Stimulated activated CD4-positive, alpha-beta T cell treated with anti-CD3 and anti-CD28 coated beads, Interleukin-4, amount 100 ng/mL, for 24 hours (primary cell): ENCODE measurements around the gene SEMA3B.
A peak's percentile ranks its signal among the peaks of the same experiment; 100 is the strongest.
"Not testable (repeated sequence)": the region's sequence is repeated elsewhere in the genome, so short reads cannot be mapped to it uniquely, and the experiment has no call there.

Experiments used
- DNase-seq: peaks from one replicate; pipeline ENCODE4 v3.0.0-alpha.2; 2020

Gene SEMA3B

DNA sequence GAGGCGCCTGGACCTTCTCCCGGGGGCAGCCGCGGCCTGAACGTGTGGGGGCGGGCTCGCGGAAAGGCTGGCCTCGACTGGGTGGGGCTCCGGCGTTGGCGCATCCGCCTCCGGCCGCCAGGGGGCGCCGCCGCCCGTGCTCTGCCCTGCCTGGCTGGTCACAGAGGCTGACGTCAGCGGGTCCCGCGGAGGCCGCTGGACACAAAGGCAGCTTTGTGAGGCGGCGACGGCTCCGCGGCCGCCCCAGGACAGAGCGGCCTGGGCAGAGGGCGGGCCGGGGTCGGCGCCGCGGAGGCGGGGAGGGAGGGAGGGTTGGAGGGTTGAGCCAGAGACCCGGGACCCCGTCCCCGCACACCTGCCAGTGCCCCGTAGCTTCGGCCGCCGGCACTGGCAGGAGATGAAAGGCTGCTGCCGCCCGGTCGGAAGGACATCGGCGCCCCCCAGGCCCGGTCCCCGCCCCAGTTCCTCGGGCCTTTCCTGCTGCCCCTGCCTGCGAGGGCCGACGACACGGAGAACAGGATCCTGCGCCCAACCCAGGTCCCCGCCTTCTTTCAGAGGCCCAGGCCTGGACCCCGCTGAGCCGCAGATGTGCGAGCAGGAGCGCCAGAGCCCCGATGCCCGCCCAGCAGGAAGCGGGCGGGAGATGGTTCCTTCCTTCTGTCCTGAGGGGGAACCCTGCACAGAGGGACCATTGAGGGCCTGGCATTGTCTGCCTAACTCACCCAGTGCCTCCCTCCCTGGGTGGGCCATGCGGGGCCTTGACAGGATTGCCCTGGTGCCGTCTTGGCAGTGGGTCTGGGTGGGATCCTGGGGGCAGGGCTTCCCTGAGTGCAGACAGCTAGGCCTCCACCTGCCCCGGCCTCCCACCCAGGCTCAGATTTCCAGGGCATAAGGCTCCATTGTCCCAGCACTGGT is 8.7 kb upstream of the SEMA3B start:
- peak; percentile 77 for DNase-seq

- no peak for DNase-seq
Observed at GRCh38 chr3:50260942-50261441, 8.0 kb upstream of the SEMA3B start.

DNA sequence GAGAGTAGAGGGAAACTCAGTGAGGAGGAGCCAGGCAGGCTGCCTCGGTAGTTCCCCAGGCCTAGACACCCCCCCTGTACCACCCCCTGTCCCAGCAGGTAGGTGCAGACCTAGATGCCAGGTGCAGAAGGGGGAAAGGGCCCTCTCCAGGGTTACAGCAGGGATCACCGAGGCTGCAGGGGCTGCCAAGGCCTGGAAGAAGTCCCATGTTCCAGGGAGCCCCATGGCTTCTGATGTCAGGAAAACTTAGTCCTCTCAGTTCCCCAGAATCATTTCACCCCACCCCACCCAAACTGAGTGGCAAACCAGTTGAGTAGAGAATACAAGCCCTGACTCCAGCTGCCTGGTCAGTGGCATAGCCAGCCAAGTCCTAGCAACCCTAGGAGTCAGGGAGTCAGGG is 7.4 kb upstream of the SEMA3B start:
- no peak for DNase-seq

- not testable (repeated sequence) for DNase-seq
Observed at GRCh38 chr3:50262200-50262599, 6.7 kb upstream of the SEMA3B start.

DNA sequence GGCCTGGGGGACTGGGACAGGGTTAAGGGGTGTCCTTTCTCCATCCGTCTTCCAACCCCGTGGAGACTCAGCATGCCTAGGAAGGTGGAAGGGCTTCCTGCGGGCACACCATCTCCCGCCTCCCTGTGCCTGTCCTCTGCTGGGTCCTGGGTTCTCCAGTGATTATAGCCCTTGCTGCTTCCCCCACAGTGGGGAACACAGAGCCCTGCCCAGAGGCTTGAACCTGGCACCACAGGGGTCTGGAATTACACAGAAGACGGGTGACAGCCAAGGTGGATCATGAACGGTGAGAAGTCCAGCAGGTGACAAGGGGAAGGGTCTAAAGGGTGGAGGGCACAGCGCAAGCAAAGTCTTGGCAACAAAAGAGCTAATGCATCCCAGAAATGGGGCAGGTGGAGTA is 6.2 kb upstream of the SEMA3B start:
- DNase-seq: no peak

- DNase-seq: no peak
Observed at GRCh38 chr3:50263478-50264382, 5.2 kb upstream of the SEMA3B start.

- no peak for DNase-seq
Observed at GRCh38 chr3:50264383-50264963, 4.5 kb upstream of the SEMA3B start.

- no peak for DNase-seq
Observed at GRCh38 chr3:50264964-50265485, 3.9 kb upstream of the SEMA3B start.

DNA sequence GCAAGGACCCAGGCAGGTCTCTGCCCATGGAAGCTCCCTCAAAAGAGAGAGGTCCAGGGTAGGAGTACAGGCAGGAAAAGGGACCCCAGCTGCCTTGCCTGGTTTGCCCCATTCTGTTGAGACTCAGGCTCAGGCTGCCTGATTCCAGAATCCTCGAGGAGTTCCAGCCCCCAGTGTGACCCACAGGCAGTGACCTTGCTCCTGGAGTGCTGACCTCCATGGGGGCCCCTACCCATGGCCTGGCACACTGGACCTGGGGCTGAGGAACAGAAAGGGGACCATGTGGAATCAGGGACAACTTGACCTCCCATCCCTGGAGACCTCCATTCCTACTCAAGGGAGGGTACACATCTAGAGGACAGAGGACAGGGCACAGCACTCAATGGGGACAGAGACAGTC is 3.4 kb upstream of the SEMA3B start:
- no peak for DNase-seq

GRCh38 chr3:50266017-50266416 is 2.9 kb upstream of the SEMA3B start:
- no peak for DNase-seq

DNA sequence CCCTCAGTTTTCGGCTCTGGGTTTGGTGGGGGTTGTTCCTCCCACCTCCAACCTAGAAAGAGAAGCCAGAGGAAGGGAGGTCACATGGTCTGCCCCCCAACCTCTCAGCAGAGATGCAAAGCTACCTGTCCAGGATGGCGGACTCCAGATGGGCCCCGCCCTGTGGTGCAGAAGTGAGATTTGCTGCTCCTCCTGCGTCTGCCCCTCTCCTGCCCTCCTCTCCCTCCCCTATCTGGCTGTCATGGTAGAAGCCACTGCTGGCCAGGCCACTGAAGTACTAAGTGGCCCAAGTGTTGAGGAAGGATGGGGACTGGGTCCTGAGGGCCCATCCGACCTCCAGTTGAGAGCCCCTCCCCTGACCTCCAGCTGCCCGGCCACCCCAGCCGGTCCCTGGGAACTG is 2.1 kb upstream of the SEMA3B start:
- DNase-seq: no peak

DNA sequence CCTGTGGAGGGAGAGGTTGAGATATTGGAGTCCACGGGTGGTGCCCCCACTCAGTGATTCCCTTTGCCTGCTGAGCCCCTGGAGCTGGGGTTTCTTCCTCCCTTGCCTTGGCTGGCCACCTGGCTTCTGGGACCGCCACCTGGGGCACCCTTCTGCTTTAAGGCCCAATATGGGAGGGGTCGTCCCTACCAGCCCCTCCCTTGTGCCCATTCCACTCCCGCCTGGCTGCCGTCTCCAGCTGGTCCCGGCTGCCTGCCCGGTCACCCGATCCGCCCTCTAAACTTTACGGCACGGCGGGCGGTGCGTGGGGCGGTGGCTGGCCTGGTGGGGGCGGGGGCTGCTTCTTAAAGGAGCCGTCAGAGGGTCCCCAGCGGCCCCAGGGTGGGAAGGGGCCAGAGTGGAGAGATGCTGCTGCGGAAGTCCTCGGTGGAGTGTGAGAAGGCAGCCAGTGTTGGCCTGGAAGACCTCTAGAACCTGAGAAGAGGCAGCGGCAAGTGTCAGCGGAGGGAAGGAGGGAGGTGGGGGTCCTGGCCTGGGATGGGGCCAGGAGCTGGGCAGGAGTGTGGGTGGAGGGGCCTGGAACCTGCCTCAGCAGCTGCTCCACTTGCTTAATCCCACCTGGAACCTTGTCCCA is 1.6 kb upstream of the SEMA3B start:
- no peak for DNase-seq

DNA sequence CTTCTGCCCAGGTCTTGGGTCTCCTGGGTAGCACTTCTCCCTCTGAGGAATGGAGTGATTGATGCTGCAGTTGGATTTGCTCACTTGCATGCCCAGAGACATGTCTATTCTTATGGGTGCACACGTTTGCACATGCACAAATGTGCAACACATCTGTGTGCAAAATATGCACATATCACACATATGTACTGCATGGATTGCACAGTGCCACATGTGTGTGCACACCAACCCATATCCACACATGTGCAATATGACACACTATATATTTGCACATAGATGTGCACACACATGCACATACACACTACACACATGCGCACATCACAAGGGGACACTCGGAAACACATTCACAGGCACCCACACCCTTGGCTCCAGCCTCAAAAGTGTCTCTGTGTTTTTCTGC is 671 bp upstream of the SEMA3B start:
- no peak for DNase-seq

GRCh38 chr3:50269460-50269859 is 513 bp downstream of the SEMA3B start:
- no peak for DNase-seq

- no peak for DNase-seq
Observed at GRCh38 chr3:50269977-50270413, 1.0 kb downstream of the SEMA3B start.

DNA sequence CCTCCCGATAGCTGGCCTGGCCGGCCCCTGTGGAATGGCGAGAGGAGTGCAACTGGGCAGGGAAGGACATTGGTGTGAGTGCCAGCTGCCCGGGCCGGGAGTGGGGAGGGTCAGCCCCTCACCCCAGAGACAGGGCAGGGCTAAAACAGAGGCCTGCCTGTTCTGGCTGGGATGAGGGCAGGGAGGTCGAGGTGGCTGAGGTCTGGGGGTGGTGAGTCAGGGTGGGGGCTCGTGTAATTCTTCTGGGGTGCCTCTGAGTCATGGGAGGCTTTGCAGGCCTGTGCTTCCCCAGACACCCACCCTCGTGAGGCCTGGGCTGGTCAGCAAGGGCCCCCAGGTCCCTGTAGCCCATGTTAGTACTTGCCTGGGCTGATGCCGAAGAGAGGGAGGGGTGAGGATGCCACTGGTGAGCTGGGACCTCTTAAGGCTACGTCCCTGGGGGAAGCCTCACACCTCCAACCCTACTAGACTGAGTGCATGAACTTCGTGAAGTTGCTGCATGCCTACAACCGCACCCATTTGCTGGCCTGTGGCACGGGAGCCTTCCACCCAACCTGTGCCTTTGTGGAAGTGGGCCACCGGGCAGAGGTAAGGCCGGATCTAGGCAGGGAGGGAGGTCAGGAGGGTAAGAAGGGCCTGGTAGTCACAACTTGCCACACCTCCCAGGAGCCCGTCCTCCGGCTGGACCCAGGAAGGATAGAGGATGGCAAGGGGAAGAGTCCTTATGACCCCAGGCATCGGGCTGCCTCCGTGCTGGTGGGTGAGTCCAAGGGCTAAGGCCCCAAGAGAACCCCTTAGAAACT is 1.7 kb downstream of the SEMA3B start:
- no peak for DNase-seq

GRCh38 chr3:50271314-50271936 is 2.5 kb downstream of the SEMA3B start:
- DNase-seq: no peak

DNA sequence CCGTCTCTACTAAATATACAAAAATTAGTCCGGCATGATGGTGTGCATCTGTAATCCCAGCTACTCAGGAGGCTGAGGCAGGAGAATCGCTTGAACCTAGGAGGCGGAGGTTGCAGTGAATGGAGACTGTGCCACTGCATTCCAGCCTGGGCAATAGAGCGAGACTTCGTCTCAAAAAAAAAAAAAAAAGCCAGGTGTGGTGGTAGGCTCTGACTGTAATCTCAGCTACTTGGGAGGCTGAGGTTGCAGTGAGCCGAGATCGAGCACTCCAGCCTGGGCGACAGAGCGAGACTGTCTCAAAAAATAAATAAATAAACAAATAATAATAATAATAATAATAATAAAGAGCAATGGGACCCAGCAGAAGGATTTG is 3.6 kb downstream of the SEMA3B start:
- DNase-seq: not testable (repeated sequence)

GRCh38 chr3:50272911-50273688 is 4.2 kb downstream of the SEMA3B start:
- peak; percentile 91 for DNase-seq

- DNase-seq: no peak
Observed at GRCh38 chr3:50273689-50274065, 4.7 kb downstream of the SEMA3B start.
